ENCODE data around the gene PMP22.

GRCh38 chr17:15185625-15185991, 79.5 kb downstream of the PMP22 start:
- TF ChIP-seq CTCF (optimal IDR thresholded peaks at IDR 0.05 in 1 of 3, IDR thresholded peaks at IDR 0.05 in 1 of 3, conservative IDR thresholded peaks at IDR 0.05 in 1 of 3; ENCODE audit: extremely low read depth in 1 of 3, insufficient read depth in 2 of 3, low read length in 3 of 3) = no peak
- TF ChIP-seq EZH2 (IDR thresholded peaks at IDR 0.05; ENCODE audit: low read length) = no peak
